ENCODE results near the gene PARD3. TPM values are rescaled to one million over a fixed set of nuclear protein-coding genes. Genes with fewer than 3 reads are reported as not detected.
"Not testable (repeated sequence)": the region's sequence is repeated elsewhere in the genome, so short reads cannot be mapped to it uniquely, and the experiment has no call there.

The PARD3 gene
- total RNA-seq, 1 donor from 2014 or later = 1.7 TPM

DNA sequence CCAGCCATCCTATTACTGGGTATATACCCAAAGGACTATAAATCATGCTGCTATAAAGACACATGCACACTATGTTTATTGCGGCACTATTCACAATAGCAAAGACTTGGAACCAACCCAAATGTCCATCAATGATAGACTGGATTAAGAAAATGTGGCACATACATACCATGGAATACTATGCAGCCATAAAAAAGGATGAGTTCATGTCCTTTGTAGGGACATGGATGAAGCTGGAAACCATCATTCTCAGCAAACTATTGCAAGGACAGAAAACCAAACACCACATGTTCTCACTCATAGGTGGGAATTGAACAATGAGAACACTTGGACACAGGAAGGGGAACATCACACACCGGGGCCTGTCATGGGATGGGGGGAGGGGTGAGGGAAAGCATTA is 546.7 kb downstream of the PARD3 start:
- H3K4me1 Mint-ChIP-seq (ENCODE audit: low read depth); H3K27ac Mint-ChIP-seq; intact Hi-C loops (cut with micrococcal nuclease); DNase-seq (ENCODE audit: low spot score); H3K36me3 Mint-ChIP-seq (ENCODE audit: low read depth); H3K4me3 Mint-ChIP-seq; H3K27me3 Mint-ChIP-seq (ENCODE audit: insufficient read depth); H3K9me3 Mint-ChIP-seq: not testable (repeated sequence)

DNA sequence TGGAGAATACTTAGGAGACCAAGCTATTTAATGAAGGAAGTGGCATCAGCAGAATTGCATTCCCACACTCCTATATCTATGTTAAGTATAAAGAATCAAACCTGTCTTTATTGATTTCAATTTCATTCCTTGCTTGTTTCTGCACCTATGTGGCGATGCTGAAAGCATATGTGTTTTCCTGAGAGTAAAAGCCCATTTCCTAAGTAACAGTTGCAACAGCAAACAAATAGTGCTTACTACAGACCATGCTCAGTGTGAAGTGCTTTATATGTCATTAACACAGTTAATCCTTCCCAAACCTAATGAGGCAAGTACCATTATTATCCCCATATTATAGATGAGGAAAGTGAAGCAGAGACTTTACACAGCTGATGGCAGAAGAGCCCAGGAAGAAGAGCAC is 552.1 kb downstream of the PARD3 start:
- no peaks in the 10 kb centered on the region for H3K9me3 Mint-ChIP-seq
- H3K27ac Mint-ChIP-seq = no peak overlapping the region
- H3K27me3 Mint-ChIP-seq (ENCODE audit: insufficient read depth) = no peaks in the 10 kb centered on the region
- no peaks in the 10 kb centered on the region for H3K4me1 Mint-ChIP-seq (ENCODE audit: low read depth)
- intact Hi-C loops (cut with micrococcal nuclease) = no loop called here
- H3K36me3 Mint-ChIP-seq (ENCODE audit: low read depth) = no peaks in the 10 kb centered on the region
- DNase-seq (ENCODE audit: low spot score) = no peak
- no peak overlapping the region for H3K4me3 Mint-ChIP-seq

DNA sequence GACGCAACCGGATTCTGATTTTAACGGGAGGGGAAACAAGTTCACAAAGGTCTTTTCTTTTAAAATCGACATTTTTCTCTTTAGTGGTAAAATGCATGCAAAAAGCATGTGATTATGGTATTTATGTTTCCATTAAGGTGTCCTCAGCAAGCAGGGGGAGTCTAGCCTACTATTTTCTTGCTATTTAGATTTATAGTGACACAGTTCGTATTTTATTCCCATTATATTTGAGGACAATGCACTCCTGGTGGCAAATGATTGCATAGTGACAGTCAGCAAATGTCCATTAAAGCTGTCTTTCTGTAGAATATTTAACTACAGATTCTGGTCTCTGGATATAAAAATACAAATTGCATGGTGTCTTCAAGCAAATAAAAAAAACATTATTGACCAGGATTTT is 554.2 kb downstream of the PARD3 start:
- no peaks in the 10 kb centered on the region for H3K4me1 Mint-ChIP-seq (ENCODE audit: low read depth)
- no peaks in the 10 kb centered on the region for H3K36me3 Mint-ChIP-seq (ENCODE audit: low read depth)
- no peak for DNase-seq (ENCODE audit: low spot score)
- H3K27ac Mint-ChIP-seq = no peak overlapping the region
- H3K27me3 Mint-ChIP-seq (ENCODE audit: insufficient read depth) = no peaks in the 10 kb centered on the region
- H3K4me3 Mint-ChIP-seq = no peak overlapping the region
- intact Hi-C loops (cut with micrococcal nuclease) = no loop called here
- peaks cover 4% of the 10 kb centered on the region for H3K9me3 Mint-ChIP-seq

DNA sequence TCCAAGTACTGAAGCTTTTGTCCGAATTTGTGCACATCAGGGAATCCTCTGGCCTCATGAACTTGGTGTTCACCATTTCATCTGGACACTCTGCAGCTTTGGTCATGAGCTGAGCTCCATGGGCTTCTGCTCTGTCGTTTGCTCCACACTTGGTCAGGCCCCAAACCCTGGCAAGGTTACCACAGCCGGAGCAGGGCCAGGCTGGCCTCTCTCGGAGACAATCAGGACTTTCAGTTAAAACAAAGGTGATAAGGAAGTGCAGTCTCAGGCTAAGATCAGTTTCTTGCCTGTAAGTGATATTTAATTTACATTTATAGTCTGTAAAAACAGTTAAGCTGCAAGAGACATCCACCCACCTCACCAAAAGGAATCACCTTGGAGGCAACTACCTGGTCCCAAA is 558.9 kb downstream of the PARD3 start:
- H3K36me3 Mint-ChIP-seq (ENCODE audit: low read depth) = no peaks in the 10 kb centered on the region
- DNase-seq (ENCODE audit: low spot score) = no peak
- intact Hi-C loops (cut with micrococcal nuclease) = no loop called here
- no peaks in the 10 kb centered on the region for H3K27me3 Mint-ChIP-seq (ENCODE audit: insufficient read depth)
- no peak overlapping the region for H3K27ac Mint-ChIP-seq
- peaks cover 10% of the 10 kb centered on the region for H3K4me1 Mint-ChIP-seq (ENCODE audit: low read depth)
- peaks cover 4% of the 10 kb centered on the region for H3K9me3 Mint-ChIP-seq
- no peak overlapping the region for H3K4me3 Mint-ChIP-seq

DNA sequence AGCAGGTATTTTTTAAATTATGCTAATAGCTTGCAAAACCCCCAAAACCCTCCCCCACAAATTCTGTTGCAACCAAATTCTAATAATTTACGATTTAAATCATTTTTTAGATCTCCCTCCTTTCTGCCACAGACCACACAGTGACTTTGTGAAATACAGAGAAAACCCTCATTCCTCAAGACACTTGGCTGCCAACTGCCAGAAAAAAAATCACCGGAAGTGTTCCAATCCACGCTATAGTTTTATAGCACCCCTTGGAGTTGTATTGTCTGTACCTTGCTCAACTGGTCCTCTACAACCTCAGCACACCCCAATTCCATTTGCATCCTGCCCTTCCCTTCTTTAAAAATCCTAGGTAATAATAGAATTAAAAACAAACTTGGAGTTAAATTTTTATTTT is 560.1 kb downstream of the PARD3 start:
- no peak overlapping the region for H3K27ac Mint-ChIP-seq
- H3K36me3 Mint-ChIP-seq (ENCODE audit: low read depth) = no peaks in the 10 kb centered on the region

DNA sequence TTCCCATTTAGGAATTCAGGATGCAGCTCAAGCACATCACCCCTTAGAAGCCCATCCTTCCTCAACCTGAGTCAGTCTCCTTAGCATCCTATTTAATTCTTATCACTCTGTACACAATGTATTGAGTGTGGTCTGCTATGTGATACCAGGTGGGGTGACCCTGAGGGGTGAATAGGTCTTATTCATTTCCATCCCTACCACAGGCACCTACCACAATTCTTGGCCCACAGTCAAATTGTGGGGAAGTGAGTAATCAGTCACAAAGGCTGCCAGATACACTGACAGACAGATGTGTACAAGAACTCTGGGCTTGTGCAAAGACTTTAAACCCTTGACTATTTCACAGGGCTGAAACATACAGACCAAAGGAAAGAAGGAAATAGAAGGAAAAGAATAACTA is 560.5 kb downstream of the PARD3 start:
- Mint-ChIP-seq H3K27me3 (ENCODE audit: insufficient read depth) (no peaks in the 10 kb centered on the region), H3K9me3 (peaks cover 4% of the 10 kb centered on the region), H3K36me3 (ENCODE audit: low read depth) (no peaks in the 10 kb centered on the region), H3K27ac (no peak overlapping the region), H3K4me1 (ENCODE audit: low read depth) (peaks cover 10% of the 10 kb centered on the region), H3K4me3 (no peak overlapping the region)
- DNase-seq (ENCODE audit: low spot score) = no peak
- intact Hi-C loops (cut with micrococcal nuclease) = no loop called here

More for the DNA sequence above, 560.1 kb downstream of the PARD3 start:
- intact Hi-C loops (cut with micrococcal nuclease) = no loop called here
- Mint-ChIP-seq H3K9me3 (peaks cover 4% of the 10 kb centered on the region), H3K4me3 (no peak overlapping the region), H3K27me3 (ENCODE audit: insufficient read depth) (no peaks in the 10 kb centered on the region), H3K4me1 (ENCODE audit: low read depth) (peaks cover 10% of the 10 kb centered on the region)
- no peak for DNase-seq (ENCODE audit: low spot score)

DNA sequence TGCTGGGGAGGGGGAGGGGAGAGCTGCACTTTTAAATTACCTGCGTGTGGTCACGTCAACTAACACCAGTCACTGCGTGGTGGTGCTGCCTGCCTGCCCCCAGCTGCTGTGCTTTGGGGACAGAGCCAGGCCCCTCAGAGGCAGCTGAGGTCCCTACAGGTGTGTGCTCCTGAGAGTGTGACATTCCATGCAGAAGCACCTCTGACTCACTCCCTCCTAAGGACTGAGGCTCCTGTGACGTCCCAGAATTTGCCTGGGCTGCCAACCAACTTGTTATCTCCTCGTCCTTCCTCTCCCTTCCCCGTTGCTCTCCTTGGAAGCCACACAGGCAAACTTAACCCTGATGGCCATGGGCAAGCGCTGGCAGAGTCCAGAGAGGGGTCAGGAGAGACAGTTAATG is 563.0 kb downstream of the PARD3 start:
- intact Hi-C loops (cut with micrococcal nuclease) = no loop called here
- H3K36me3 Mint-ChIP-seq (ENCODE audit: low read depth) = no peaks in the 10 kb centered on the region
- peaks cover 10% of the 10 kb centered on the region for H3K4me1 Mint-ChIP-seq (ENCODE audit: low read depth)
- peaks cover 4% of the 10 kb centered on the region for H3K9me3 Mint-ChIP-seq
- no peaks in the 10 kb centered on the region for H3K27me3 Mint-ChIP-seq (ENCODE audit: insufficient read depth)
- DNase-seq (ENCODE audit: low spot score) = no peak
- no peak overlapping the region for H3K4me3 Mint-ChIP-seq
- H3K27ac Mint-ChIP-seq = no peak overlapping the region

DNA sequence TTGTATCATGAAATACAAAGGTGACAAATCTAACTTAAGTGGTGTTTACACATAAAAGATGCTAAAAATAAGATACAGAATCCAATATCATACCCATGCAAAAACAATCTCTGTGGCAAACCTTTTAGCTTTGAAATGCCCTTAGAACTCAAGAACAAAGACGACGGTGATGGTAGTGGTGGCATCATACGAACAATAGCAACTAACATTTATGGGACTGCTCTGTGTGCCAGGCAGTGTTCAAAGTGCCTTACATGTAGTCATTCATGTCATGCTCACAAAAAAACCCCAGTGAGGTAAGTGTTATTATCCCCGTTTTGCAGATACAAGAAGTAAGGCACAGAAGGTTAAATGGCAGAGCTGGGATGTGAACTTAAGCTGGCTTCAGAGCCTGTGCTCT is 563.9 kb downstream of the PARD3 start:
- Mint-ChIP-seq H3K27me3 (ENCODE audit: insufficient read depth) (no peaks in the 10 kb centered on the region), H3K36me3 (ENCODE audit: low read depth) (no peaks in the 10 kb centered on the region), H3K27ac (no peak overlapping the region), H3K9me3 (no peaks in the 10 kb centered on the region), H3K4me3 (no peak overlapping the region), H3K4me1 (ENCODE audit: low read depth) (peaks cover 10% of the 10 kb centered on the region)
- intact Hi-C loops (cut with micrococcal nuclease) = no loop called here
- no peak for DNase-seq (ENCODE audit: low spot score)

DNA sequence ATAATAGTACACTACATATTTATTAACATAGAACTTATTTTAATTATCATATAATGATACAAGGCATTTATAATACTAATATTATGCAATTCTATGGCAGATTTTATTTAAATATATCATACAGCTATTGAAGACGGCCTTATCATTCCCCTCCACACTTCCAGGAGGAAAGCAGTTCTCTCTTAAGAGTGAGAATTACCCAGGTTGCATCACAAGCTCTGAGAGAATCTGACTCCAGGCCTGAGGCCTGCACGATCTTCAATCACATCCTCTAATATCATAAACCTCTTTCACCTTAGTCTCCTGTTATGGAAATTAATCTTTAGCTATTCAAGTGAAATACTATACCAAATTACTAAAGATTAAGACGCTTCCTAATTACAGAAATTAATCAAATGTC is 564.4 kb downstream of the PARD3 start:
- Mint-ChIP-seq H3K27ac (no peak overlapping the region), H3K4me1 (ENCODE audit: low read depth) (peaks cover 10% of the 10 kb centered on the region), H3K36me3 (ENCODE audit: low read depth) (no peaks in the 10 kb centered on the region), H3K9me3 (no peaks in the 10 kb centered on the region), H3K4me3 (no peak overlapping the region), H3K27me3 (ENCODE audit: insufficient read depth) (no peaks in the 10 kb centered on the region)
- intact Hi-C loops (cut with micrococcal nuclease) = no loop called here
- no peak for DNase-seq (ENCODE audit: low spot score)

DNA sequence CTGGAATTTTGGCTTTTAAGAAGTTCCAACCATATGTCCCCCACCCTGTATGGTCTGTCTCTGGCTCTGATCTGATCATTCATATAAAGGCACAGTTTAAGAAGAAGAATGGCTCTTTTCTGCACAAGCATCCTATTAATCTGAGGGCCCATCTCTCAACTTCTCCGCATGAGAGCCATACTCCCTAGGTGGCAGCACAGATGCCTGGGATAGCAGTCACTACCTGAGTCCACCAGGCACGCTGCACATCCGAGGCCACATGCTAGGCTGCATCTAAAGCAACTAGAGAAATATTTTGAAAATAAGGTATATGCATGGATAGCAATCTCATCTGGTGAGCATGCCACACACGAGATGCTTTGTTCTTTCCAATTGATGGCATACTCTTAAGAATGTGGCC is 565.5 kb downstream of the PARD3 start:
- no peak overlapping the region for H3K4me3 Mint-ChIP-seq
- DNase-seq (ENCODE audit: low spot score) = no peak
- intact Hi-C loops (cut with micrococcal nuclease) = no loop called here
- no peaks in the 10 kb centered on the region for H3K27me3 Mint-ChIP-seq (ENCODE audit: insufficient read depth)
- no peaks in the 10 kb centered on the region for H3K36me3 Mint-ChIP-seq (ENCODE audit: low read depth)
- peaks cover 3% of the 10 kb centered on the region for H3K4me1 Mint-ChIP-seq (ENCODE audit: low read depth)
- no peak overlapping the region for H3K27ac Mint-ChIP-seq
- no peaks in the 10 kb centered on the region for H3K9me3 Mint-ChIP-seq

DNA sequence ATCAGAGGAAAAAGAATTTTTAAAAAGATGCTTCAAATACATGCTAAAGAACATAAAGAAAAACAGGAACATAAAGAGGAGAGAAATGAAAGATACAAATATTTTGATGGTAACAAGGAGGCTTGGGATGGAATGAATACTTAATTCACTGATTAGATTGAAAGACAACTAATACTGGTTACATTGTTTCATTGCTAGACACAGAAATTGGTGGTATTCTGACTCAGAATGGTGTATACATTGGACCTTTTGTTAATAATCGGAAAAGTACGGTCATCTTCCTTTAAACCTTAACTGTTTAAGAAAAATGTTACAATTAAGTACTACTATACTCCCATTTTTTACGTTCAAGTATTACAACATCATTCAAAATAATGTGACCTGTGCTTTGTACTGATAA is 567.5 kb downstream of the PARD3 start:
- Mint-ChIP-seq H3K9me3 (no peaks in the 10 kb centered on the region), H3K4me1 (ENCODE audit: low read depth) (no peaks in the 10 kb centered on the region), H3K4me3 (no peak overlapping the region), H3K27ac (no peak overlapping the region), H3K27me3 (ENCODE audit: insufficient read depth) (no peaks in the 10 kb centered on the region), H3K36me3 (ENCODE audit: low read depth) (no peaks in the 10 kb centered on the region)
- DNase-seq (ENCODE audit: low spot score) = no peak
- intact Hi-C loops (cut with micrococcal nuclease) = no loop called here

DNA sequence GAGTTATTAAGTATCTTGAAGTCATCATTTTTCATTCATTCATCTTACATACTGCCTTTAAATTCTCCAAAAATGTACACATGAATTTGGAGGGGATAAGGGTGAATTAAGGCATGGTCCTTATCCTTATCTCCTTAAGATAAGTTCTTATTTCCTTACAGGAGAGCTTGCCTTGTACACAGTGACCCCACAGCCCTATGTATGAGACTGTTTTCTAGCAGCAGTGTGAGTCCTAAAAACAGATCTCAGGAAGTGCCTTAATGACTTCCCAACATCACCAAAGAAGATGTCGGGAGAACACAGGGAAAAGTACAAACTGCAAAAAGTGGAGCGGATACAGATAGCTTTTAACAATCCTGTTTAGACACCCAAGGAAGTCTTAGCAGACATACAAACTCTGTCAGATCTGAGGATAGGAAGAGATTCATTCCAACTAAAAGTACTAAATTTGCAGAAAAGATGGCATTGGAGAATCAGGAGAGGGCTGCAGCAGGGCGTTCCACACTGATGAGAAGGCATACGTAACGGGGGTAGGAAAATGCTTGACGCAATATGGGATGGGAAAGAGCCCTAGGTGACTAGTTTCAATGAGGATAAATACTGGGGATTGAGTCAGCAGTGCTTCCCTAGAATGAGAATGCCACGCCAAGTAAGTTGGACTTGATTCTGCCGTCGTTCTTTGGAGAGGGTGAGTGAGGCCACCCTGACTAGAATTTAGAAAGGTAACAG is 570.2 kb downstream of the PARD3 start:
- no peak overlapping the region for H3K27ac Mint-ChIP-seq
- H3K27me3 Mint-ChIP-seq (ENCODE audit: insufficient read depth) = no peaks in the 10 kb centered on the region
- H3K9me3 Mint-ChIP-seq = no peaks in the 10 kb centered on the region
- no peak for DNase-seq (ENCODE audit: low spot score)
- H3K4me3 Mint-ChIP-seq = no peak overlapping the region
- no peaks in the 10 kb centered on the region for H3K36me3 Mint-ChIP-seq (ENCODE audit: low read depth)
- no peaks in the 10 kb centered on the region for H3K4me1 Mint-ChIP-seq (ENCODE audit: low read depth)
- intact Hi-C loops (cut with micrococcal nuclease) = no loop called here

DNA sequence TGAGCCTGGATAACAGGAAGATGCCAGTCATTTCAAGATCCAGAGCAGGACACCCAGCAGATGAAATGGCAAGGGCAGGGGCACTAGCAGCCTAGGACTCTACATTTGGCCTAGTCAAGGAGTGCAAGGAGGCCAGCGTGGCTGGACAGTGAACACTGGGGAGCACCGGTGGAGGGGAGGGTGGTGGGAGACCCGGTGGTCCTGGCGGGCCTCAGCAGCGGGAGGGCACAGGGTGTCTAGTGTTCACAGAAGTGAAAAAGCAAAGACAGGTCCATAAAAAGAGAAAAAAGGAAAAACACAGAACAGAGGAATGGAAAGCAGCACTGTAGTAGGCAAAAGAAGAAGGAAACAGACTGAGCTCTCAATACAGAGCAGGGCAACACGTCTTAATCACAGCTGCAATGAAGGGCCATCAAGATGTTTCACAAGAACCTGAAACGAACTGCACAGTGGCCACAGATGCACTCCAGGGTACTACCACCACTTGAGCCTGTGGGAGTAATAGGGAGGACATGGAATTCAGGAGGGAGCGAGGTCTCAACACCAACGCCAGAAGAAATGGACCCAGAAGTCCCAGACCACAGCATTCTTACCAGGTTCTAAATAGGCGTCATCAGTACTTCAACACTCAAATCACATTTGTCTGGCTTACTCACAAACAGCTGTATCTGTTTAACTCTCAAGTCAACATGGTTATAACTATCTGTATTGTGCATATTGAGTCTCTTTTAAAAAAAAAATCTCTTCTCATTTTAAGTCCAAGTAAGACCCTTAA is 573.7 kb downstream of the PARD3 start:
- no peaks in the 10 kb centered on the region for H3K36me3 Mint-ChIP-seq (ENCODE audit: low read depth)
- intact Hi-C loops (cut with micrococcal nuclease) = no loop called here
- H3K9me3 Mint-ChIP-seq = no peaks in the 10 kb centered on the region
- no peak overlapping the region for H3K27ac Mint-ChIP-seq
- H3K27me3 Mint-ChIP-seq (ENCODE audit: insufficient read depth) = no peaks in the 10 kb centered on the region
- no peak for DNase-seq (ENCODE audit: low spot score)
- H3K4me3 Mint-ChIP-seq = no peak overlapping the region
- H3K4me1 Mint-ChIP-seq (ENCODE audit: low read depth) = no peaks in the 10 kb centered on the region

Data from activated T-helper 1 cell treated with anti-CD3 and anti-CD28 coated beads, Interleukin-12 subunit alpha, Interleukin-12 subunit beta, Interleukin-2, Interleukin-4 antibody, amounts not matched to agents 30 ng/mL and 10 ng/mL and 1 ng/mL, durations not matched to agents 14 hours and 24 hours and 36 hours (primary cell).